H1 (cell line): ENCODE measurements around the gene DCDC1. TPM values are rescaled to one million over a fixed set of nuclear protein-coding genes. Genes with fewer than 3 reads are reported as not detected.

ENCODE experiments used
- BACH1 ChIP-seq: IDR thresholded peaks from 2 replicates; pipeline ENCODE4 v1.6.1; 2012; ENCODE audit warnings: low read length, improper control_type of control experiment
- BRCA1 ChIP-seq: IDR thresholded peaks from 2 replicates; pipeline ENCODE4 v1.6.1; 2012; ENCODE audit warnings: low read depth, low read length, improper control_type of control experiment
- CREB1 ChIP-seq: IDR thresholded peaks from 2 replicates; pipeline ENCODE4 v1.6.1; 2012; ENCODE audit warnings: inconsistent platforms
- E2F6 ChIP-seq: IDR thresholded peaks from 2 replicates; pipeline ENCODE4 v1.6.1; 2012; ENCODE audit warnings: inconsistent platforms
- EZH2 ChIP-seq: fragments of 200-600 bp; sonication (generic); IDR thresholded peaks from 2 replicates; pipeline ENCODE4 v1.7.1; 2012; ENCODE audit warnings: low read depth, mild to moderate bottlenecking, moderate library complexity, low read length, inconsistent platforms; ENCODE audit not compliant: severe bottlenecking
- GABPA ChIP-seq: IDR thresholded peaks from 2 replicates; pipeline ENCODE4 v1.6.1; 2011; ENCODE audit warnings: mild to moderate bottlenecking, low read length, moderate library complexity, borderline replicate concordance; ENCODE audit not compliant: insufficient read depth
- HDAC2 ChIP-seq, 2 experiments: fragments of 300-600 bp in 1 of 2; sonication (generic) in 1 of 2; IDR thresholded peaks; 2 replicates each; pipeline ENCODE4 v1.6.1; 2011 to 2012; ENCODE audit warnings: low read depth in 2 of 2, low read length in 2 of 2, mild to moderate bottlenecking in 2 of 2, moderate library complexity in 2 of 2, borderline replicate concordance in 1 of 2, inconsistent platforms in 1 of 2
- SIX5 ChIP-seq: IDR thresholded peaks from 2 replicates; pipeline ENCODE4 v1.6.1; 2011; ENCODE audit warnings: mild to moderate bottlenecking, low read depth, low read length
- TAF1 ChIP-seq: IDR thresholded peaks from 2 replicates; pipeline ENCODE4 v1.6.1; 2011; ENCODE audit warnings: mild to moderate bottlenecking, low read depth, low read length
- TBP ChIP-seq: IDR thresholded peaks from 2 replicates; pipeline ENCODE4 v1.6.1; 2011; ENCODE audit warnings: low read depth, low read length, improper control_type of control experiment
- TEAD4 ChIP-seq: IDR thresholded peaks from 2 replicates; pipeline ENCODE4 v1.6.1; 2012; ENCODE audit warnings: low read depth, low read length, inconsistent platforms, mixed read lengths
- polyA plus RNA-seq, 7 experiments: library from polyadenylated mRNA; depleted of rRNA in 3 of 7; stranded (reverse) in 5 of 7; unstranded in 2 of 7; fragments of >200 nt in 5 of 7; fragments of 200-250 nt in 2 of 7; gene quantifications; 1 replicate in 5 of 7; 2 replicates in 1 of 7; 4 replicates in 1 of 7; pipeline versions ENCODE4 v1.2.1 to v1.2.3, GENCODE V29; 2011 to 2013; ENCODE audit warnings: missing spikeins in 2 of 7, mixed read lengths in 2 of 7
- total RNA-seq: library from RNA; stranded (reverse); fragmentation: NEBNext Ultra II Directional; extraction: Animal tissue kit (Norgen Biotek cat#: 25700); gene quantifications from 2 replicates; pipeline ENCODE4 v1.2.1, GENCODE V29; 2021
- TF ChIP-seq, protein P1 (sequence below): fragments of 300-600 bp; sonication (generic); IDR thresholded peaks from 2 replicates; pipeline ENCODE4 v1.7.1; 2012; ENCODE audit warnings: low read length, moderate library complexity, mild to moderate bottlenecking, inconsistent platforms; ENCODE audit not compliant: insufficient replicate concordance

Gene DCDC1
- total and polyA plus RNA-seq, 2 of the 8 experiments (the other 6 are each of a cell fraction or from before 2014, with no cell fraction given), result 0.15 to 0.56 TPM

DNA sequence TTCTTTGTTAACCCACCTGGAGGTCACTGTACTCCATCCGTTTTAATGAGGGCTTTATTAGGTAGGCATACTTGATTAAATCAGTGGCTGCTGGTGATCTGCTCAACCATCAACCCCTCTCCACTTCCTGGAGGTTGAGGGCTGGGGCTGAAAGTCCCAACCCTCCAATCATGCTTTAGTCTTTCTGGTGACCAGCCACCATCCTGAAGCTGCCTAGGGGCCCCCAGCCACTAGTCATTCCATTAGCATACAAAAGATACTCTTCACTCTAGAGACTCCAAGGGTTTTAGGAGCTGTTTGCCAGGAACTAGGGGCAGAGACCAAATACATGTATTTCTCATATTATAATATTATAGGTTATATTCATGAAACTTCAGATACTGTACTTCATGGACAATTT, 13.6 kb upstream of the DCDC1 start (continued):
- TF ChIP-seq, protein P1, sequence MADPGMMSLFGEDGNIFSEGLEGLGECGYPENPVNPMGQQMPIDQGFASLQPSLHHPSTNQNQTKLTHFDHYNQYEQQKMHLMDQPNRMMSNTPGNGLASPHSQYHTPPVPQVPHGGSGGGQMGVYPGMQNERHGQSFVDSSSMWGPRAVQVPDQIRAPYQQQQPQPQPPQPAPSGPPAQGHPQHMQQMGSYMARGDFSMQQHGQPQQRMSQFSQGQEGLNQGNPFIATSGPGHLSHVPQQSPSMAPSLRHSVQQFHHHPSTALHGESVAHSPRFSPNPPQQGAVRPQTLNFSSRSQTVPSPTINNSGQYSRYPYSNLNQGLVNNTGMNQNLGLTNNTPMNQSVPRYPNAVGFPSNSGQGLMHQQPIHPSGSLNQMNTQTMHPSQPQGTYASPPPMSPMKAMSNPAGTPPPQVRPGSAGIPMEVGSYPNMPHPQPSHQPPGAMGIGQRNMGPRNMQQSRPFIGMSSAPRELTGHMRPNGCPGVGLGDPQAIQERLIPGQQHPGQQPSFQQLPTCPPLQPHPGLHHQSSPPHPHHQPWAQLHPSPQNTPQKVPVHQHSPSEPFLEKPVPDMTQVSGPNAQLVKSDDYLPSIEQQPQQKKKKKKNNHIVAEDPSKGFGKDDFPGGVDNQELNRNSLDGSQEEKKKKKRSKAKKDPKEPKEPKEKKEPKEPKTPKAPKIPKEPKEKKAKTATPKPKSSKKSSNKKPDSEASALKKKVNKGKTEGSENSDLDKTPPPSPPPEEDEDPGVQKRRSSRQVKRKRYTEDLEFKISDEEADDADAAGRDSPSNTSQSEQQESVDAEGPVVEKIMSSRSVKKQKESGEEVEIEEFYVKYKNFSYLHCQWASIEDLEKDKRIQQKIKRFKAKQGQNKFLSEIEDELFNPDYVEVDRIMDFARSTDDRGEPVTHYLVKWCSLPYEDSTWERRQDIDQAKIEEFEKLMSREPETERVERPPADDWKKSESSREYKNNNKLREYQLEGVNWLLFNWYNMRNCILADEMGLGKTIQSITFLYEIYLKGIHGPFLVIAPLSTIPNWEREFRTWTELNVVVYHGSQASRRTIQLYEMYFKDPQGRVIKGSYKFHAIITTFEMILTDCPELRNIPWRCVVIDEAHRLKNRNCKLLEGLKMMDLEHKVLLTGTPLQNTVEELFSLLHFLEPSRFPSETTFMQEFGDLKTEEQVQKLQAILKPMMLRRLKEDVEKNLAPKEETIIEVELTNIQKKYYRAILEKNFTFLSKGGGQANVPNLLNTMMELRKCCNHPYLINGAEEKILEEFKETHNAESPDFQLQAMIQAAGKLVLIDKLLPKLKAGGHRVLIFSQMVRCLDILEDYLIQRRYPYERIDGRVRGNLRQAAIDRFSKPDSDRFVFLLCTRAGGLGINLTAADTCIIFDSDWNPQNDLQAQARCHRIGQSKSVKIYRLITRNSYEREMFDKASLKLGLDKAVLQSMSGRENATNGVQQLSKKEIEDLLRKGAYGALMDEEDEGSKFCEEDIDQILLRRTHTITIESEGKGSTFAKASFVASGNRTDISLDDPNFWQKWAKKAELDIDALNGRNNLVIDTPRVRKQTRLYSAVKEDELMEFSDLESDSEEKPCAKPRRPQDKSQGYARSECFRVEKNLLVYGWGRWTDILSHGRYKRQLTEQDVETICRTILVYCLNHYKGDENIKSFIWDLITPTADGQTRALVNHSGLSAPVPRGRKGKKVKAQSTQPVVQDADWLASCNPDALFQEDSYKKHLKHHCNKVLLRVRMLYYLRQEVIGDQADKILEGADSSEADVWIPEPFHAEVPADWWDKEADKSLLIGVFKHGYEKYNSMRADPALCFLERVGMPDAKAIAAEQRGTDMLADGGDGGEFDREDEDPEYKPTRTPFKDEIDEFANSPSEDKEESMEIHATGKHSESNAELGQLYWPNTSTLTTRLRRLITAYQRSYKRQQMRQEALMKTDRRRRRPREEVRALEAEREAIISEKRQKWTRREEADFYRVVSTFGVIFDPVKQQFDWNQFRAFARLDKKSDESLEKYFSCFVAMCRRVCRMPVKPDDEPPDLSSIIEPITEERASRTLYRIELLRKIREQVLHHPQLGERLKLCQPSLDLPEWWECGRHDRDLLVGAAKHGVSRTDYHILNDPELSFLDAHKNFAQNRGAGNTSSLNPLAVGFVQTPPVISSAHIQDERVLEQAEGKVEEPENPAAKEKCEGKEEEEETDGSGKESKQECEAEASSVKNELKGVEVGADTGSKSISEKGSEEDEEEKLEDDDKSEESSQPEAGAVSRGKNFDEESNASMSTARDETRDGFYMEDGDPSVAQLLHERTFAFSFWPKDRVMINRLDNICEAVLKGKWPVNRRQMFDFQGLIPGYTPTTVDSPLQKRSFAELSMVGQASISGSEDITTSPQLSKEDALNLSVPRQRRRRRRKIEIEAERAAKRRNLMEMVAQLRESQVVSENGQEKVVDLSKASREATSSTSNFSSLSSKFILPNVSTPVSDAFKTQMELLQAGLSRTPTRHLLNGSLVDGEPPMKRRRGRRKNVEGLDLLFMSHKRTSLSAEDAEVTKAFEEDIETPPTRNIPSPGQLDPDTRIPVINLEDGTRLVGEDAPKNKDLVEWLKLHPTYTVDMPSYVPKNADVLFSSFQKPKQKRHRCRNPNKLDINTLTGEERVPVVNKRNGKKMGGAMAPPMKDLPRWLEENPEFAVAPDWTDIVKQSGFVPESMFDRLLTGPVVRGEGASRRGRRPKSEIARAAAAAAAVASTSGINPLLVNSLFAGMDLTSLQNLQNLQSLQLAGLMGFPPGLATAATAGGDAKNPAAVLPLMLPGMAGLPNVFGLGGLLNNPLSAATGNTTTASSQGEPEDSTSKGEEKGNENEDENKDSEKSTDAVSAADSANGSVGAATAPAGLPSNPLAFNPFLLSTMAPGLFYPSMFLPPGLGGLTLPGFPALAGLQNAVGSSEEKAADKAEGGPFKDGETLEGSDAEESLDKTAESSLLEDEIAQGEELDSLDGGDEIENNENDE, result no peak
- no peak for TF ChIP-seq BACH1
- TF ChIP-seq HDAC2 (IDR thresholded peaks at IDR 0.05; ENCODE audit: borderline replicate concordance in 1 of 2, low read depth in 2 of 2, low read length in 2 of 2), result no peak
- TF ChIP-seq TAF1, result no peak
- no peak for TF ChIP-seq SIX5
- no peak for TF ChIP-seq EZH2
- no peak for TF ChIP-seq BRCA1
- no peak for TF ChIP-seq TEAD4
- no peak for TF ChIP-seq E2F6
- TF ChIP-seq GABPA, result no peak
- no peak for TF ChIP-seq CREB1
- TF ChIP-seq TBP, result no peak
